Breast epithelium (tissue), 4 donors: ENCODE results near the gene RTCB. TPM values are rescaled to one million over a fixed set of nuclear protein-coding genes. Genes with fewer than 3 reads are reported as not detected.
"Not testable (repeated sequence)": the region's sequence is repeated elsewhere in the genome, so short reads cannot be mapped to it uniquely, and the experiment has no call there.

Experiments used
- DNase-seq, 2 donors: peaks; one replicate each; pipeline ENCODE4 v3.0.0-alpha.2; 2019; ENCODE audit warnings: low spot score in 2 of 2
- H3K27ac ChIP-seq, 2 donors: fragments of 200-600 bp; sonication (generic) in 1 of 2; one replicate each; pipeline ENCODE4 v1.5.1; 2016 to 2019; ENCODE audit warnings: mild to moderate bottlenecking in 1 of 2
- H3K27me3 ChIP-seq, 2 donors: fragments of 200-600 bp; sonication (generic) in 1 of 2; one replicate each; pipeline versions ENCODE4 v1.5.1 to v1.6.0; 2017 to 2019; ENCODE audit warnings: control low read depth in 1 of 2, mild to moderate bottlenecking in 1 of 2
- H3K36me3 ChIP-seq: fragments of 200-600 bp; one replicate; pipeline ENCODE4 v1.5.1; 2019
- H3K4me1 ChIP-seq, 2 donors: fragments of 200-600 bp; sonication (generic); one replicate each; pipeline ENCODE4 v1.5.1; 2016 to 2019; ENCODE audit warnings: control low read depth in 1 of 2
- H3K4me3 ChIP-seq, 3 donors: fragments of 200-600 bp; sonication (generic); 1 replicate in 2 of 3; 2 replicates in 1 of 3; pipeline ENCODE4 v1.5.1; 2016 to 2019; ENCODE audit warnings: mild to moderate bottlenecking in 3 of 3, moderate library complexity in 2 of 3
- H3K9me3 ChIP-seq, 2 donors: fragments of 200-600 bp; sonication (generic) in 1 of 2; one replicate each; pipeline ENCODE4 v1.5.1; 2016 to 2019; ENCODE audit warnings: control low read depth in 1 of 2
- POLR2A ChIP-seq: fragments of 450-650 bp; IDR thresholded peaks from one replicate; pipeline ENCODE4 v1.6.1; 2016; ENCODE audit warnings: antibody characterized with exemption, mild to moderate bottlenecking, moderate library complexity
- POLR2AphosphoS5 ChIP-seq, 3 donors: sonication (generic); formaldehyde crosslinking; IDR thresholded peaks; one replicate each; pipeline ENCODE4 v1.6.1; 2017; ENCODE audit warnings: antibody characterized with exemption in 3 of 3
- intact Hi-C: fragments of 100-400 bp; cut with DNase I; formaldehyde crosslinking; loops from one replicate; pipeline ENCODE4 v1.15.1; 2023; ENCODE audit warnings: low total_unique reads
- total RNA-seq, 3 donors: library from RNA; depleted of rRNA; stranded (reverse); fragments of >200 nt; gene quantifications; one replicate each; pipeline ENCODE4 v1.1.0, GENCODE V29; 2016
- TF ChIP-seq, protein P1 (sequence below), 3 donors: fragments of 450-650 bp; IDR thresholded peaks; one replicate each; pipeline ENCODE4 v1.5.1; 2016 to 2017; ENCODE audit warnings: antibody characterized with exemption in 3 of 3, mild to moderate bottlenecking in 3 of 3, moderate library complexity in 3 of 3

The RTCB gene
- total RNA-seq, 3 donors from 2014 or later: 75.4 to 84.6 (median 76.6) TPM

DNA sequence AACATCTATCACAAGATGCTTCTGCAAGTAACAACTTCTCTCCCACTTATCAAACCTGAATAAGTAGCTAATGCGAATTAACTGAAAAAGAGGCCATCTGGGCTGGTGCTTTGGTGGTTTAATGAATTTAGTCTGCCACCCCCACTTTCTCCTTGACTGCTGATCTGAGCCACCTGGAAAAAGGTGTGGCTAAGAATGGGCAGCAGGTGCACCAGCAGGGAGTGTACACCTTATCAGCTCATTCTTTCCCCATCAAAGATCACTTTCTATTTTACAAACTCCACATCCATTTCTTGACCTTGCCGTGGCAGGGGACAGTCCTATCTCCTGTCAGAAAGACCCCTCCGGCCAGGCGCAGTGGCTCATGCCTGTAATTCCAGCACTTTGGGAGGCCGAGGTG lies 47.8 kb downstream of the RTCB start:
- no peak for DNase-seq
- Histone ChIP-seq H3K36me3 (no peaks in the 10 kb centered on the region), H3K27ac (no peak overlapping the region), H3K4me1 (no peaks in the 10 kb centered on the region), H3K27me3 (no peaks in the 10 kb centered on the region), H3K9me3 (no peaks in the 10 kb centered on the region), H3K4me3 (no peak overlapping the region)
- intact Hi-C loops: no loop called here
- TF ChIP-seq, protein P1, sequence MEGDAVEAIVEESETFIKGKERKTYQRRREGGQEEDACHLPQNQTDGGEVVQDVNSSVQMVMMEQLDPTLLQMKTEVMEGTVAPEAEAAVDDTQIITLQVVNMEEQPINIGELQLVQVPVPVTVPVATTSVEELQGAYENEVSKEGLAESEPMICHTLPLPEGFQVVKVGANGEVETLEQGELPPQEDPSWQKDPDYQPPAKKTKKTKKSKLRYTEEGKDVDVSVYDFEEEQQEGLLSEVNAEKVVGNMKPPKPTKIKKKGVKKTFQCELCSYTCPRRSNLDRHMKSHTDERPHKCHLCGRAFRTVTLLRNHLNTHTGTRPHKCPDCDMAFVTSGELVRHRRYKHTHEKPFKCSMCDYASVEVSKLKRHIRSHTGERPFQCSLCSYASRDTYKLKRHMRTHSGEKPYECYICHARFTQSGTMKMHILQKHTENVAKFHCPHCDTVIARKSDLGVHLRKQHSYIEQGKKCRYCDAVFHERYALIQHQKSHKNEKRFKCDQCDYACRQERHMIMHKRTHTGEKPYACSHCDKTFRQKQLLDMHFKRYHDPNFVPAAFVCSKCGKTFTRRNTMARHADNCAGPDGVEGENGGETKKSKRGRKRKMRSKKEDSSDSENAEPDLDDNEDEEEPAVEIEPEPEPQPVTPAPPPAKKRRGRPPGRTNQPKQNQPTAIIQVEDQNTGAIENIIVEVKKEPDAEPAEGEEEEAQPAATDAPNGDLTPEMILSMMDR (IDR thresholded peaks at IDR 0.05): no peak
- TF ChIP-seq POLR2AphosphoS5 (IDR thresholded peaks at IDR 0.05) (no peak), POLR2A (no peak)

DNA sequence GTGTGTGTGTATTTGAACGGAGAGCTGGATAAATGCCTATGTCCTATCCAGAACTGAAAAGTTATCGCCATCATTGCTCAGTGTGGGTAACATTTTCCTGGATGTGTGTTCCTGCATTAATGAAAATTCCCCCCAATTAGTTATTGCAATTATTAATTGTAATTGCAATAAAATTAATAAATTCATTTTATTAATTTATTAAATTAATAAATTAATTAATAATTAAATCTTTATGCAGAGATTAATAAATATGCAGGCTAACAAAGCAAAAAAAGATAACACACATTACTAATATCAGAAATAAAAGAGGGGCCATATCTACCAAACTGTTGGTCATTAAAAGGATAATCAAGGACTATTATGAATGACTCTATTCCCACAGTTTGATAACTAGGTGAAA lies 50.8 kb downstream of the RTCB start:
- no peaks in the 10 kb centered on the region for H3K9me3 ChIP-seq
- intact Hi-C loops: no loop called here
- no peak overlapping the region for H3K4me3 ChIP-seq
- no peak overlapping the region for H3K27ac ChIP-seq
- DNase-seq: no peak
- H3K27me3 ChIP-seq: no peaks in the 10 kb centered on the region
- no peaks in the 10 kb centered on the region for H3K4me1 ChIP-seq
- H3K36me3 ChIP-seq: no peaks in the 10 kb centered on the region
- no peak for TF ChIP-seq POLR2A

DNA sequence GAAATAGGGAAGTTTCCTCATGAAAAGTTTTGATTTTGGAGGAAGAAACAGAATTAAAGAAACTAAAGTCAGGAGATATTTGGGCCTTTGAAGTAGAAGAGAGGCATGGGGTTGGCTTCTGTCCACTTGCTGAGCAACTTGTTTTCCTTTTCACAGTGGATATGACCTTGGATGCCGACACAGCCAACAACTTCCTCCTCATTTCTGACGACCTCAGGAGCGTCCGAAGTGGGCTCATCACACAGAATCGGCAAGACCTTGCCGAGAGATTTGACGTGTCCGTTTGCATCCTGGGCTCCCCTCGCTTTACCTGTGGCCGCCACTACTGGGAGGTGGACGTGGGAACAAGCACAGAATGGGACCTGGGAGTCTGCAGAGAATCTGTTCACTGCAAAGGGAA lies 52.0 kb downstream of the RTCB start:
- DNase-seq, H3K4me3 ChIP-seq, H3K4me1 ChIP-seq, H3K27me3 ChIP-seq, intact Hi-C loops, H3K27ac ChIP-seq, H3K36me3 ChIP-seq, H3K9me3 ChIP-seq: not testable (repeated sequence)

DNA sequence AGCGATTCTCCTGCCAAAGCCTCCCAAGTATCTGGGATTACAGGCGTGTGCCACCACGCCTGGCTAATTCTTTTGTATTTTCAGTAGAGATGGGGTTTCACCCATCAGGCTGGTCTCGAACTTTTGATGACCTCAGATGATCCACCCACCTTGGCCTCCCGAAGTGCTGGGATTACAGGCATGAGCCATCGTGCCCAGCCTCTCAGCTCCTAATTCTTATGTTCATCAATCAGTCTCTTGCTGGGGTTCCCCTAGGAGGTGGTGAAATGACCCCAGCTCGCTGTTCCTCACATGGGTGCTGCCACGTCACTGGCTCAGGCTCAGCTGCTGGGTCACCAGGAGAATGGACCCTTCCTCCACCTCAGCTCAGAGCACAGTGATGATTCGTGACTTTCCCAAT lies 54.5 kb downstream of the RTCB start, which contains the start of gene RFPL3:
Gene RFPL3 (plus strand): TSS at position 301 of the 400 bp plus-strand sequence. CDS start 205 bp downstream, outside the sequence.
- H3K4me1 ChIP-seq, H3K27me3 ChIP-seq, intact Hi-C loops, H3K4me3 ChIP-seq, H3K9me3 ChIP-seq, DNase-seq, H3K27ac ChIP-seq, H3K36me3 ChIP-seq: not testable (repeated sequence)

DNA sequence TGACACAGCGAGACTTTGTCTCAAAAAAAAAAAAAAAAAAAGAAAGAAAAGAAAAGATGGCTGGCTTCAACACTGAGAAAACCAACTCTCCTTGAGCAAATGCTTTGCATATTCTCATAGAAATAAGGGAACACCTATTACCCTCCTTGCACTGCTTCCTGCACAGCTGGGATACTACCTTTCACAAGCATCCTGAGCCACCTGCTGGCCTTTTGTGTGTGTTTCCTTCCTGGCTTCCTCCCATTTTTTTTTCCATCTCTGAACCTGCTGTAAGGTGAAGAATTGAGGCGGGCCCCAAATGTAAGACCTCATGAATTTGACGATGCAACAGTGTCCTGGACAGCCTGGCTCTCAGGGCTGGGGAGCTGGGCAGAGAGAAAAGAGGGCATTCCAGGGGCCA lies 56.3 kb downstream of the RTCB start:
- Histone ChIP-seq H3K27ac (no peak overlapping the region), H3K27me3 (no peaks in the 10 kb centered on the region), H3K4me1 (no peaks in the 10 kb centered on the region), H3K36me3 (no peaks in the 10 kb centered on the region), H3K9me3 (no peaks in the 10 kb centered on the region), H3K4me3 (no peak overlapping the region)
- TF ChIP-seq, protein P1 (IDR thresholded peaks at IDR 0.05): no peak
- TF ChIP-seq POLR2AphosphoS5 (IDR thresholded peaks at IDR 0.05): no peak
- no peak for TF ChIP-seq POLR2A
- intact Hi-C loops: no loop called here
- no peak for DNase-seq

DNA sequence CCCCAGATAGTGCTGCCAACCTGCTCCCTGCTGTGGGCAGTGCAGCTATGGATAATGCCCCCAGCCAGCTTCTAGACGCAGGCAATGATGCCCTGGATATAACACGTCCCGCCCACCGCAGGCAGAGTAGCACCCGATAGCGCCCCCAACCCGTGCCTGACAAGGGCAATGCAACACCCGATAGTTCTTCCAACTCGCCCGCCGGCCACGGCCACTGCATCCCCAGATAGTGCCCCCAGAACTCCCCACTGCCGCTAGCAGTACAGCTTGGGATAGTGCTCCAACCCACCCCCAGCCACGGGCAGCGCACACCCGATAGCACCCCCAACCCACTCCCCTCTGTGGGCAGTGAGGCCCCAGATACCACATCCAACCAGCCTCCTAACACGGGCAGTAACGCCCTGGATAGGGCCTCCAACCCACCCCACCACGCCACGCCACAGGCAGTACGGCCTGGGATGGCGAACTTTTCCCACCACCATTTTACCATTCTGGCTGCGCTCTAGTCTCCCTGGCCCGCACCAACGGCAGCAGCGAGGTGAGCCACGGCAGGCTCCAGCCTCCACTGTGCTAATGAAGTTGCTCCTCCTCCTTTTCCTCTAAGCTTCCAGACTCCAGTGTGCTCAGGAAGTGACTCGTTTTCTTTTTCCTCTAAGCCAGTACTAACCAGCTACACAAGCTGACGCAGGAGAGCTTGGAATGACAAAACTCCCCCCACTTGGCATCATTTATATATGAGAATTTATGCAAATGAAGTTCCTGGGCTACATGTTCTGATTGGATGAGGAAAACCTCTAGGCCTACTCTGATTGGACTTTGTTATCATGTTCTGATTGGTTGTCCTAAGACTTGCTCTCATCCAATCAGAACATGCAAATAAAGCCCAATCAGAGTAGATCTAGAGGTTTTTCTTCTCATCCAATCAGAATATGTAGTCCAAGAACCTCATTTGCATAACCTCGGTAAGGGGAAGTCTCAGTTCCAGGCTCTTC lies 57.4 kb downstream of the RTCB start:
- no peak for DNase-seq
- H3K9me3 ChIP-seq: no peaks in the 10 kb centered on the region
- H3K27ac ChIP-seq: peak overlapping the region in 1 of 2 donors; percentile 66
- peak overlapping the region; percentile 14 to 55 (median 18) for H3K4me3 ChIP-seq
- no peaks in the 10 kb centered on the region for H3K27me3 ChIP-seq
- TF ChIP-seq POLR2AphosphoS5 (IDR thresholded peaks at IDR 0.05) (peak in 1 of 3 donors; percentile 28), POLR2A (no peak)
- intact Hi-C loops: no loop called here
- no peaks in the 10 kb centered on the region for H3K4me1 ChIP-seq
- no peaks in the 10 kb centered on the region for H3K36me3 ChIP-seq

DNA sequence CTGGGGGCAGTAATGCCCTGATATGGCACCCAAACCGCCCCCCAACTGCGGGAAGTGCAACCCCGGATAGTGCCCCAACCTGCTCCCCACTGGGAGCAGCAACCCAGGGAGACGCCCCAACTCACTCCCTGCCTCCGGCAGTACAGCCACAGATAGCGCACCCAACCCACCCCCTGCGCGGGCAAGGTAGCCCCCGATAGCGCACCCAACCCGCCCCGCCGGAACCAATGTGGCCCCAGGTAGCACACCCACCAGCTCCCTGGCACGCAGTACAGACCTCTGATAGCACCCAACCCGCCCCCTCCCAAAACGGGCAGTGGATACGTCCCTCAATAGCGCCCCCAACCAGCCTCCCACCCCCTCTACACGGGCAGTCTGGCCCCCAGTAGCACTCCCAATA lies 58.2 kb downstream of the RTCB start:
- Histone ChIP-seq H3K36me3 (no peaks in the 10 kb centered on the region), H3K4me1 (no peaks in the 10 kb centered on the region), H3K9me3 (no peaks in the 10 kb centered on the region), H3K27me3 (no peaks in the 10 kb centered on the region), H3K27ac (no peak overlapping the region), H3K4me3 (peak overlapping the region in 2 of 3 donors; percentile 18 to 55)
- TF ChIP-seq POLR2AphosphoS5 (IDR thresholded peaks at IDR 0.05) (no peak), POLR2A (no peak)
- TF ChIP-seq, protein P1 (IDR thresholded peaks at IDR 0.05): no peak
- intact Hi-C loops: no loop called here
- DNase-seq: no peak
